K562 (cell line): ENCODE results near the gene CLTC. TPM values are rescaled to one million over a fixed set of nuclear protein-coding genes. Genes with fewer than 3 reads are reported as not detected.

Experiments used
- ATAC-seq: fragments of 200-7000 bp; cut with Tn5 transposase; 3 replicates; pipeline ENCODE4 v1.9.1; 2020; ENCODE audit warnings: moderate library complexity
- BruUV-seq: library from RNA; stranded (reverse); fragments of 400-500 nt; replicated peaks from 2 replicates; lab custom pipeline; 2021; lab: Mats Ljungman, UMichigan
- CTCF ChIA-PET: fragments of 300-600 bp; formaldehyde crosslinking; extraction: SDS; loops from one replicate; lab custom pipeline; 2021; ENCODE audit warnings: low intra/inter-chr PET ratio; lab: Yijun Ruan, JAX
- POLR2A ChIA-PET: fragments of 300-600, 350-650 bp; sonication (Branson Sonifier 250); formaldehyde crosslinking; extraction: SDS; loops from one replicate; lab custom pipeline; 2021; ENCODE audit warnings: antibody characterized with exemption, inconsistent platforms; lab: Yijun Ruan, JAX
- DNase-seq, 4 experiments: peaks; one replicate each; pipeline versions ENCODE4 v3.0.0 to v3.0.0-alpha.2; 2011 to 2018; ENCODE audit warnings: low spot score in 3 of 4, mixed read lengths in 3 of 4; ENCODE audit errors: extremely low read depth in 1 of 4
- FAIRE-seq: peaks from 2 replicates; lab custom pipeline; 2011; peaks lifted over from hg19 to GRCh38; lab: Jason Lieb, UNC
- H2AFZ ChIP-seq: 2 replicates; pipeline ENCODE4 v1.6.0; 2011; ENCODE audit warnings: low read depth, low read length, control low read depth, inconsistent platforms
- H3K27ac ChIP-seq: fragments of 200-600 bp; 3 replicates; pipeline ENCODE4 v1.8.0; 2011; ENCODE audit warnings: low read depth, mild to moderate bottlenecking, control low read depth, inconsistent platforms, low read length, moderate library complexity, mixed read lengths; ENCODE audit errors: extremely low read depth
- H3K27me3 ChIP-seq, 2 experiments: fragments of 300-600 bp in 1 of 2; 2 replicates in 1 of 2; 3 replicates in 1 of 2; pipeline versions ENCODE4 v1.6.0 to v1.8.0; 2011; ENCODE audit warnings: inconsistent platforms in 2 of 2, low read length in 2 of 2, mild to moderate bottlenecking in 1 of 2, mixed read lengths in 1 of 2, moderate library complexity in 1 of 2; ENCODE audit not compliant: control insufficient read depth in 2 of 2, insufficient read depth in 2 of 2
- H3K36me3 ChIP-seq: fragments of 300-600 bp; 3 replicates; pipeline ENCODE4 v1.8.0; 2011; ENCODE audit warnings: mild to moderate bottlenecking, low read length, inconsistent platforms; ENCODE audit not compliant: control insufficient read depth, insufficient read depth
- H3K4me1 ChIP-seq, 2 experiments: fragments of 200-600 bp in 1 of 2; replicated peaks in 1 of 2; 2 replicates in 1 of 2; 3 replicates in 1 of 2; pipeline versions ENCODE4 v1.5.1 to v1.8.0; 2011; ENCODE audit warnings: inconsistent platforms in 2 of 2, low read length in 2 of 2, mild to moderate bottlenecking in 1 of 2, mixed read lengths in 1 of 2, moderate library complexity in 1 of 2; ENCODE audit not compliant: control insufficient read depth in 2 of 2, insufficient read depth in 2 of 2
- H3K4me2 ChIP-seq: 2 replicates; pipeline ENCODE4 v1.6.1; 2011; ENCODE audit warnings: low read length, control low read depth, inconsistent platforms, mixed read lengths; ENCODE audit not compliant: insufficient read depth
- H3K4me3 ChIP-seq: fragments of 200-600 bp; sonication (generic), shearing (Covaris generic); 2 replicates; pipeline ENCODE4 v1.5.1; 2016; ENCODE audit warnings: control low read depth, inconsistent platforms
- H3K79me2 ChIP-seq: fragments of 200-600 bp; 3 replicates; pipeline ENCODE4 v1.8.0; 2011; ENCODE audit warnings: low read length, inconsistent platforms; ENCODE audit not compliant: control insufficient read depth, insufficient read depth
- H3K9ac ChIP-seq, 2 experiments: 2 replicates each; pipeline versions ENCODE4 v1.6.0 to v1.6.1; 2011; ENCODE audit warnings: low read depth in 2 of 2, low read length in 2 of 2, control low read depth in 1 of 2, inconsistent platforms in 1 of 2, mild to moderate bottlenecking in 1 of 2, mixed read lengths in 1 of 2; ENCODE audit not compliant: insufficient read depth in 1 of 2
- H3K9me1 ChIP-seq: one replicate; pipeline ENCODE4 v1.6.0; 2011; ENCODE audit warnings: inconsistent platforms, mild to moderate bottlenecking, low read length, moderate library complexity; ENCODE audit not compliant: control insufficient read depth, insufficient read depth
- H3K9me3 ChIP-seq: replicated peaks from 2 replicates; pipeline ENCODE4 v1.5.1; 2011; ENCODE audit warnings: low read depth, low read length, inconsistent platforms; ENCODE audit not compliant: control insufficient read depth, insufficient read depth
- H4K20me1 ChIP-seq: replicated peaks from 2 replicates; pipeline ENCODE4 v1.6.1; 2011; ENCODE audit warnings: low read length, inconsistent platforms, mixed read lengths; ENCODE audit not compliant: control insufficient read depth, insufficient read depth
- C11orf30 ChIP-seq: fragments of 450-650 bp; IDR thresholded peaks from 2 replicates; pipeline ENCODE4 v1.6.1; 2016; ENCODE audit warnings: low read depth, mild to moderate bottlenecking
- CEBPB ChIP-seq: fragments of 450-650 bp; IDR thresholded peaks from 2 replicates; pipeline ENCODE4 v1.6.1; 2016; ENCODE audit warnings: missing genetic modification characterization, missing compliant biosample characterization
- CEBPG ChIP-seq, 3 experiments: fragments of 200-800 bp in 1 of 3; sonication (Bioruptor generic) in 1 of 3; sonication (generic) in 1 of 3; formaldehyde crosslinking in 1 of 3; IDR thresholded peaks in 2 of 3; conservative IDR thresholded peaks in 1 of 3; 2 replicates each; pipeline versions ENCODE4 v1.6.1 to v1.8.0; 2016 to 2022; ENCODE audit warnings: missing compliant biosample characterization in 2 of 3, missing genetic modification characterization in 2 of 3, mild to moderate bottlenecking in 1 of 3, missing genetic modification reagents in 1 of 3
- ELF4 ChIP-seq: fragments of 450-650 bp; formaldehyde crosslinking; IDR thresholded peaks from 2 replicates; pipeline ENCODE4 v1.4.0; 2022; ENCODE audit warnings: missing genetic modification characterization
- KDM1A ChIP-seq, 2 experiments: fragments of 450-650 bp; IDR thresholded peaks; 2 replicates each; pipeline ENCODE4 v1.6.1; 2016; ENCODE audit warnings: mild to moderate bottlenecking in 2 of 2
- MAFF ChIP-seq: IDR thresholded peaks from 2 replicates; pipeline ENCODE4 v1.6.1; 2012; ENCODE audit warnings: low read length, improper control_type of control experiment
- MAFG ChIP-seq: fragments of 450-650 bp; conservative IDR thresholded peaks from 2 replicates; pipeline ENCODE4 v1.6.1; 2016; ENCODE audit warnings: missing genetic modification characterization, missing compliant biosample characterization
- MAFK ChIP-seq: IDR thresholded peaks from 2 replicates; pipeline ENCODE4 v1.6.1; 2011; ENCODE audit warnings: low read length, improper control_type of control experiment
- RNF2 ChIP-seq: sonication (generic); IDR thresholded peaks from 2 replicates; pipeline ENCODE4 v1.6.1; 2016
- TAF7 ChIP-seq: fragments of 450-650 bp; IDR thresholded peaks from 2 replicates; pipeline ENCODE4 v1.6.1; 2016; ENCODE audit warnings: missing genetic modification characterization, missing compliant biosample characterization
- ZNF316 ChIP-seq: fragments of 450-650 bp; IDR thresholded peaks from 2 replicates; pipeline ENCODE4 v1.6.1; 2016
- ZNF384 ChIP-seq: IDR thresholded peaks from 2 replicates; pipeline ENCODE4 v1.6.1; 2012; ENCODE audit warnings: low read depth, low read length, improper control_type of control experiment
- WGBS: fragments of 100-300 bp; shearing (Covaris generic); methylation state at CpG from one replicate; pipeline ENCODE4 v1.1.6; 2016; ENCODE audit warnings: low coverage, mixed read lengths; ENCODE audit not compliant: insufficient coverage; ENCODE audit errors: missing lambda C conversion rate; 5-methylcytosine and 5-hydroxymethylcytosine counted together
- in situ Hi-C: fragments of 300-500 bp; cut with MboI; formaldehyde crosslinking; loops from 4 replicates; pipeline ENCODE4 v1.15.0; 2018; ENCODE audit warnings: inconsistent platforms, mixed read lengths
- intact Hi-C: fragments of 100-400 bp; cut with micrococcal nuclease; formaldehyde crosslinking; loops from 2 replicates; pipeline ENCODE4 v1.14.2; 2022
- polyA plus RNA-seq, 8 experiments: library from polyadenylated mRNA; depleted of rRNA in 4 of 8; stranded (reverse) in 5 of 8; unstranded in 3 of 8; fragments of >200 nt; fragmentation: Nextera tagmentation in 2 of 8; fragmentation: Illumina TruSeq in 1 of 8; extraction: Ambion mirVana in 2 of 8; extraction: Trizol in 1 of 8; gene quantifications; 2 replicates each; pipeline versions ENCODE4 v1.2.1 to v1.2.3, GENCODE V29; 2011 to 2014; ENCODE audit warnings: inconsistent platforms in 1 of 8, missing spikeins in 1 of 8
- total RNA-seq, 7 experiments: library from RNA; depleted of rRNA in 6 of 7; stranded (reverse); fragments of >200 nt in 6 of 7; fragmentation: Illumina TruSeq in 2 of 7; extraction: Trizol in 2 of 7; gene quantifications; 2 replicates each; pipeline versions ENCODE4 v1.2.1 to v1.2.3, GENCODE V29; 2011 to 2021; ENCODE audit warnings: low replicate concordance in 1 of 7

CLTC gene
- total and polyA plus RNA-seq, 9 of the 15 experiments (the other 6 are each of a cell fraction or from before 2014, with no cell fraction given): 115 to 267 (median 174) TPM

- BruUV-seq: no TSS peak
- in situ Hi-C loops (no loop called here), intact Hi-C loops (no loop called here)
- no peak overlapping the region for H3K4me3 ChIP-seq
- ChIA-PET CTCF (no interaction called here), POLR2A (interaction anchor here (1.1 to 4.4 kb wide), 6 partner anchors 11 to 146 kb away, joined by 3 to 10 read pairs (median 4); partner anchors contain the start of genes CLTC, PTRH2 and VMP1)
- H3K27ac ChIP-seq: no peak overlapping the region
- H3K9ac ChIP-seq: no peak overlapping the region
- peaks cover 8 to 13% of the 10 kb centered on the region in 2 experiments; a peak in 3 of 5 replicates for H3K4me1 ChIP-seq
- no peak for DNase-seq
- H2AFZ ChIP-seq: no peak overlapping the region
- no peaks in the 10 kb centered on the region for H3K27me3 ChIP-seq
- ATAC-seq: no peak
- no peaks in the 10 kb centered on the region for H3K9me3 ChIP-seq
- H3K4me2 ChIP-seq: no peak overlapping the region
- FAIRE-seq: no peak
- no peak for TF ChIP-seq CEBPG (CRISPR knock-in tag; IDR thresholded peaks at IDR 0.05)
- peak; percentile 79 to 80 for TF ChIP-seq CEBPG (tag; conservative IDR thresholded peaks at IDR 0.05 in 1 of 2, IDR thresholded peaks at IDR 0.05 in 1 of 2)
- TF ChIP-seq ELF4: no peak
- TF ChIP-seq CEBPB (tag): peak; percentile 94
- 62% methylated on average over 2 of the region's 2 CpGs for WGBS
- H3K79me2 ChIP-seq: peaks cover 81% of the 10 kb centered on the region
- H3K36me3 ChIP-seq: peaks cover 4% of the 10 kb centered on the region; the same call in 2 of the 3 replicates
- H3K9me1 ChIP-seq: no peaks in the 10 kb centered on the region
- H4K20me1 ChIP-seq: no peaks in the 10 kb centered on the region
Observed at GRCh38 chr17:59725691-59726090, 106.0 kb downstream of the CLTC start.

GRCh38 chr17:59727817-59728533, 108.3 kb downstream of the CLTC start:
- 100% methylated on average over 1 of the region's 1 CpG for WGBS
- in situ Hi-C loops (no loop called here), intact Hi-C loops (no loop called here)
- no peak overlapping the region for H2AFZ ChIP-seq
- H3K27me3 ChIP-seq: no peaks in the 10 kb centered on the region
- peak overlapping the region; percentile 37; the same call in 1 of the 3 replicates for H3K27ac ChIP-seq
- no peak overlapping the region for H3K9ac ChIP-seq
- H3K36me3 ChIP-seq: peaks cover 13% of the 10 kb centered on the region
- H3K9me1 ChIP-seq: no peaks in the 10 kb centered on the region
- BruUV-seq: no TSS peak
- no peaks in the 10 kb centered on the region for H4K20me1 ChIP-seq
- FAIRE-seq (no peak), DNase-seq (no peak), ATAC-seq (no peak)
- no peaks in the 10 kb centered on the region for H3K9me3 ChIP-seq
- peaks cover 8 to 13% of the 10 kb centered on the region in 2 experiments; a peak in 3 of 5 replicates for H3K4me1 ChIP-seq
- ChIA-PET POLR2A (interaction anchor here (0.6 to 4.4 kb wide), 3 partner anchors 9 to 20 kb away, joined by 3 to 10 read pairs (median 3); partner anchors contain the start of genes PTRH2 and VMP1), CTCF (interaction anchor here (0.7 kb wide), 1 partner anchor 38 kb away, joined by 3 read pairs; no protein-coding TSS in a partner anchor)
- no peak overlapping the region for H3K4me3 ChIP-seq
- no peak overlapping the region for H3K4me2 ChIP-seq
- TF ChIP-seq MAFK (peak; percentile 29; the same call in 1 of the 2 replicates), MAFF (peak; percentile 21; the same call in 1 of the 2 replicates), C11orf30 (peak; percentile 83), ZNF316 (peak; percentile 89), ZNF384 (no peak), RNF2 (no peak), MAFG (tag) (peak; percentile 56), TAF7 (tag) (no peak), KDM1A (IDR thresholded peaks at IDR 0.05) (peak; percentile 82 to 89)
- H3K79me2 ChIP-seq: peaks cover 75% of the 10 kb centered on the region
